GM18502 (cell line): ENCODE measurements around the gene VSIG4.
"Not testable (repeated sequence)": the region's sequence is repeated elsewhere in the genome, so short reads cannot be mapped to it uniquely, and the experiment has no call there.

Experiments
- ATAC-seq: cut with Tn5 transposase; IDR thresholded peaks from one replicate; pipeline ENCODE4 v1.9.1; 2021; ENCODE audit warnings: mild to moderate bottlenecking; ENCODE audit not compliant: unreplicated experiment, poor library complexity

The VSIG4 gene

DNA sequence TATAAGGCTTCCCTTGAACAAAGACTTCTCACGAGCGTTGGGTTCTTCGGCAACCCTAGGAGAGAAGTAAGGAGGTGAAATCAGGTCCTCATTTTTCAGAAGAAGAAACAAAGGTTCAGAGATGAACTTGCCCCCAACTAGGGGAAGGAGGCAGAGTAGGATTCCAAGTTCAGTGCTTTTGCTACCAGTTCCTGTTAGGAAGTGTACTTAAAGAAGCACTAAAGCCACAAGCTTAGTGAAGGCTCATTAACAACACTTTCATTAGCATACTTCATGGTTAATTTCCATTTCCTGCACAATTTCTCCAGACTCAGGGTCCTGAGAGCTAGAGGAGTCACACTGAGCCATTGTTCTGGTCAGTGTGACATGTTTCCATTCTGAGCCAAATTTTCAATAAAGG is 52.1 kb downstream of the VSIG4 start:
- ATAC-seq: no peak

DNA sequence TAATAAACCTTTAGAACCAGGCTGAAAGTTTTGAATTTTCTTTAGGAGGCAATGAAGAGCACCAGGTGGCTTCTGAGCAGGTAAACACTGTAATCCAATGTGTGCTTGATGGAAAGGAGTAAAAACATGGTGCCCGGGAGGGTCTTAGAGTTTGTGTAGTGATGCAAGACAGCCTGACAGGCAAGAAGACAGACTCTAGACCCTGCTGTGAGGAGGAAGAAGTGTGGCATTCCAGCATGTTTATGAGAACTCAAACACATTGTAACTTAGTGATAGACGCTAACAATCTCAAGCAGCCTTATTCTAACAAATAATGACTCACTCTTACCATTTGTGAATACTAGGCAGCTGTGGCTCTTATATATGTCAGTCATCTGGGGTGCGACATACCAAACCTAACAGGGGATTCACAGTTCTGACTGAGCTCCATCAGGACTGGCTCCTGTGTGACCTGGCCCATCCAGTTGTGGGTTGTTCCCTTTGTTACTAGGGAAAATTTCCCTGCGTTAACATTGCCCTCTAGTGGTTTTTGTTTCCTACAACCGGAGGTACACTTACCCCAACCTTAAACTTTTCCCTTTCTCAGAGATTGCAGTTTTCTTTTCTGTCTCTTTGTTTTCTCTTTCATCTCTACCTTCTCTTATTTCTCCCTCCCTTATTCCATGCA is 53.8 kb downstream of the VSIG4 start:
- ATAC-seq: peak; percentile 88

DNA sequence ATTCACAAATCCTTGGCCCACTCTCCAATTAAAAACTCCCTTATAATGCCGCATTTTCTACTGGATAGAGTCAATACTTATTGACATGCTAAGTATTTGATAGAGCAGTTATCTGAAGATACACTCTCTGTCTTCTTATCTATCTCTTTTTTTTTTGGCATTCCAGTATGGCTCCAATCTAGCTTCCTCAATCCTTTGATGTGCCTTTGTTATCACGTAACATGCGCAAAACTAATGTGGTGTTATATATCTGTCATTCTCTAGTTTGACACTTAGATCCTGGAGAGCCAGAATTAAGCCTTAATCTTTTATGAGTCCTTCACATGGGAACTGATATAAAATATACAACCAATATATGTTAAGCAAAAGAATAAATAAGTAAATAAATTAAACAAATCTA is 54.7 kb downstream of the VSIG4 start:
- no peak for ATAC-seq

DNA sequence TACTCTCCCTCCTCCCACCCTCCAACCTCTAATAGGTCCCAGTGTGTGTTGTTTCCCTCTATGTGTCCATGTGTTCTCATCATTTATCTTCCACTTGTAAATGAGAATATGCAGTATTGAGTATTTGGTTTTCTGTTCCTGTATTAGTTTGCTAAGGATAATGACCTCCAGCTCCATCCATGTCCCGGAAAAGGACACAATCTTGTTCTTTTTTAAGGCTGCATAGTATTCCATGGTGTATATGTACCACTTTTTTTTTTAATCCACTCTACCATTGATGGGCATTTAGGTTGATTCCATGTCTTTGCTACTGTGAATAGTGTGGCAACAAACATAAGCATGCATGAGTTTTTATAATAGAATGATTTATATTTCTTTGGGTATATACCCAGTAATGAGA is 62.7 kb downstream of the VSIG4 start:
- ATAC-seq: not testable (repeated sequence)

DNA sequence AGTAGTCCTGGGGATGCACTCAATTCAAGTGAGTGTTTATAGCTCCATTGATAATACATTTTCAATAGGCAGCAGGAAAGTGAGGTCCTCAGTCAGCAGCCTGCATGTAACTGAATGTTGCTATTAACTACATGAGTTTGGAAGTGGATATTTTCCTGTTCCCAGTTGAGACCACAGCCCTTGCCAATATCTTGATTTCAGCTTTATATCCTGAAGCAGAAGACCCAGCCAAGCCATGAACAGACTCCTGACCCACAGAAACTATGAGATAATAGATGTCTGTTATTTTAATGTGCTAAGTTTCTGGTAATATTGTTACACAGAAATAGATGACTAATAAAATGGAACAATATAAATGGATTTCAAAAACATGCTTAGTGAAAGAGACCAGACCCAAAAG is 63.7 kb downstream of the VSIG4 start:
- no peak for ATAC-seq

DNA sequence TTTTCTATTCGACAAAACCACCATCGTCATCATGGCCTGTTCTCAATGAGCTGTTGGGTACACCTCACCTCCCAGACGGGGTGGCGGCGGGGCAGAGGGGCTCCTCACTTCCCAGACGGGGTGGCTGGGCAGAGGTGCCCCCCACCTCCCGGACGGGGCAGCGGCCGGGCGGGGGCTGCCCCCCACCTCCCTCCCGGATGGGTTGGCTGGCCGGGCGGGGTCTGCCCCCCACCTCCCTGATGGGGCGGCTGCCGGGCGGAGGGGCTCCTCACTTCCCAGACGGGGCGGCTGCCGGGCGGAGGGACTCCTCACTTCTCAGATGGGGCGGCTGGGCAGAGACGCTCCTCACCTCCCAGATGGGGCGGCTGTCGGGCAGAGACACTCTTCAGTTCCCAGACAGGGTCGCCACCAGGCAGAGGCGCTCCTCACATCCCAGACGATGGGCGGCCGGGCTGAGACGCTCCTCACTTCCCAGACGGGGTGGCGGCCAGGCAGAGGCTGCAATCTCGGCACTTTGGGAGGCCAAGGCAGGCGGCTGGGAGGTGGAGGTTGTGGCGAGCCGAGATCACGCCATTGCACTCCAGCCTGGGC is 64.6 kb downstream of the VSIG4 start:
- ATAC-seq: not testable (repeated sequence)
